ENCODE measurements around the gene IPO13.
A peak's percentile ranks its signal among the peaks of the same experiment; 100 is the strongest.

Gene IPO13

GRCh38 chr1:43946236-43947060 lies at the start of gene IPO13:
Gene IPO13, plus strand, starts transcription at chr1:43946950. Its CDS starts 651 bp downstream, at chr1:43947601.
- DNase-seq (ENCODE audit: low spot score), result peak; percentile 93
- CTCF ChIA-PET, result interaction anchor here (0.7 to 3.7 kb wide), 8 partner anchors 9 to 183 kb away, joined by 3 to 20 read pairs (median 3); partner anchors contain the start of gene ARTN
- POLR2A ChIA-PET (ENCODE audit: low non-redundant PET), result interaction anchor here (0.8 kb wide), 1 partner anchor 11 kb away, joined by 3 read pairs; no protein-coding TSS in a partner anchor
- H3K27ac ChIP-seq, result peak within 1 kb of the TSS; percentile 90
- TF ChIP-seq CTCF (conservative IDR thresholded peaks at IDR 0.05; ENCODE audit: low read depth), result peak; percentile 86

- CTCF ChIA-PET, result interaction anchor here (0.5 kb wide), 1 partner anchor 29 kb away, joined by 5 read pairs; no protein-coding TSS in a partner anchor
- POLR2A ChIA-PET (ENCODE audit: low non-redundant PET), result no interaction called here
- DNase-seq (ENCODE audit: low spot score), result no peak
- H3K27ac ChIP-seq, result no peak overlapping the region
- TF ChIP-seq CTCF (conservative IDR thresholded peaks at IDR 0.05; ENCODE audit: low read depth), result no peak
Observed at GRCh38 chr1:43898981-43899380, 47.8 kb upstream of the IPO13 start.

- DNase-seq (ENCODE audit: low spot score), result no peak
- no peak for TF ChIP-seq CTCF (conservative IDR thresholded peaks at IDR 0.05; ENCODE audit: low read depth)
- H3K27ac ChIP-seq, result peak overlapping the region; percentile 65
- CTCF ChIA-PET, result interaction anchor here (0.6 kb wide), 1 partner anchor 149 kb away, joined by 4 read pairs; no protein-coding TSS in a partner anchor
- POLR2A ChIA-PET (ENCODE audit: low non-redundant PET), result no interaction called here
Observed at GRCh38 chr1:43900386-43900785, 46.4 kb upstream of the IPO13 start.

GRCh38 chr1:43901196-43901961 lies 45.4 kb upstream of the IPO13 start:
- ChIA-PET CTCF (interaction anchor here (0.6 to 1.9 kb wide), 2 partner anchors 57 to 138 kb away, joined by 5 to 9 read pairs; no protein-coding TSS in a partner anchor), POLR2A (ENCODE audit: low non-redundant PET) (no interaction called here)
- no peak for DNase-seq (ENCODE audit: low spot score)
- no peak for TF ChIP-seq CTCF (conservative IDR thresholded peaks at IDR 0.05; ENCODE audit: low read depth)
- H3K27ac ChIP-seq, result peak overlapping the region; percentile 65

- peak overlapping the region; percentile 65 for H3K27ac ChIP-seq
- no peak for DNase-seq (ENCODE audit: low spot score)
- TF ChIP-seq CTCF (conservative IDR thresholded peaks at IDR 0.05; ENCODE audit: low read depth), result no peak
- ChIA-PET POLR2A (ENCODE audit: low non-redundant PET) (interaction anchor here (0.5 kb wide), 1 partner anchor 135 kb away, joined by 3 read pairs; no protein-coding TSS in a partner anchor), CTCF (interaction anchor here (0.6 to 1.9 kb wide), 2 partner anchors 139 to 1187 kb away, joined by 3 to 5 read pairs; no protein-coding TSS in a partner anchor)
Observed at GRCh38 chr1:43902058-43902831, 44.5 kb upstream of the IPO13 start.
